IMR-90 (cell line): Measurements from ENCODE around the gene SPRED3. TPM values are rescaled to one million over a fixed set of nuclear protein-coding genes. Genes with fewer than 3 reads are reported as not detected.

ENCODE experiments used
- ATAC-seq: fragments of 200-7000 bp; cut with Tn5 transposase; 2 replicates; pipeline ENCODE4 v1.9.1; 2020; ENCODE audit warnings: low read depth, mild to moderate bottlenecking, moderate library complexity
- BruUV-seq: library from RNA; stranded (reverse); fragments of 400-500 nt; replicated peaks from 2 replicates; lab custom pipeline; 2021; lab: Mats Ljungman, UMichigan
- CTCF ChIA-PET: fragments of 300-600 bp; formaldehyde crosslinking; extraction: SDS; loops from one replicate; lab custom pipeline; 2021; ENCODE audit warnings: antibody characterized with exemption; lab: Yijun Ruan, JAX
- POLR2A ChIA-PET: fragments of 300-600 bp; sonication (Branson Sonifier 250); formaldehyde crosslinking; loops from one replicate; lab custom pipeline; 2022; ENCODE audit warnings: antibody characterized with exemption; ENCODE audit not compliant: unreplicated experiment; lab: Charles Lee
- DNase-seq: peaks from one replicate; pipeline ENCODE4 v3.0.0; 2013
- H2AFZ ChIP-seq: replicated peaks from 2 replicates; pipeline ENCODE3; 2013; ENCODE audit warnings: low read length, mild to moderate bottlenecking; ENCODE audit not compliant: poor library complexity
- H2AK5ac ChIP-seq: 2 replicates; pipeline ENCODE4 v1.6.1; 2013; ENCODE audit warnings: low read depth, low read length, inconsistent platforms
- H2AK9ac ChIP-seq: replicated peaks from 2 replicates; pipeline ENCODE3; 2013; ENCODE audit warnings: mild to moderate bottlenecking, low read depth, low read length, moderate library complexity; ENCODE audit not compliant: poor library complexity
- H2BK120ac ChIP-seq: 2 replicates; pipeline ENCODE4 v1.6.1; 2013; ENCODE audit warnings: low read depth, low read length, inconsistent platforms
- H2BK15ac ChIP-seq: 3 replicates; pipeline ENCODE4 v1.6.1; 2013; ENCODE audit warnings: low read depth, low read length, inconsistent platforms
- H2BK20ac ChIP-seq: 2 replicates; pipeline ENCODE4 v1.6.1; 2013; ENCODE audit warnings: low read depth, mild to moderate bottlenecking, inconsistent platforms, low read length, moderate library complexity
- H2BK5ac ChIP-seq: 2 replicates; pipeline ENCODE4 v1.6.1; 2013; ENCODE audit warnings: mild to moderate bottlenecking, low read depth, low read length, inconsistent platforms; ENCODE audit not compliant: poor library complexity, severe bottlenecking
- H3K14ac ChIP-seq: replicated peaks from 2 replicates; pipeline ENCODE4 v1.6.1; 2013; ENCODE audit warnings: low read depth, low read length, inconsistent platforms
- H3K18ac ChIP-seq: 2 replicates; pipeline ENCODE4 v1.6.1; 2013; ENCODE audit warnings: low read depth, low read length, control low read depth
- H3K23ac ChIP-seq: 2 replicates; pipeline ENCODE4 v1.6.1; 2013; ENCODE audit warnings: low read depth, low read length, inconsistent platforms
- H3K27ac ChIP-seq: 2 replicates; pipeline ENCODE4 v1.5.1; 2013; ENCODE audit warnings: mild to moderate bottlenecking, control low read depth, low read length; ENCODE audit not compliant: insufficient read depth
- H3K27me3 ChIP-seq: 2 replicates; pipeline ENCODE4 v1.6.1; 2013; ENCODE audit warnings: low read length; ENCODE audit not compliant: control insufficient read depth, insufficient read depth
- H3K36me3 ChIP-seq: 2 replicates; pipeline ENCODE4 v1.6.1; 2013; ENCODE audit warnings: low read length, mixed read lengths; ENCODE audit not compliant: control insufficient read depth, insufficient read depth
- H3K4ac ChIP-seq: 2 replicates; pipeline ENCODE4 v1.6.1; 2013; ENCODE audit warnings: low read depth, low read length, inconsistent platforms
- H3K4me1 ChIP-seq: 2 replicates; pipeline ENCODE4 v1.6.1; 2013; ENCODE audit warnings: low read length, mixed read lengths; ENCODE audit not compliant: control insufficient read depth, insufficient read depth
- H3K4me2 ChIP-seq: 2 replicates; pipeline ENCODE4 v1.6.1; 2013; ENCODE audit warnings: low read depth, mild to moderate bottlenecking, control low read depth, low read length, moderate library complexity
- H3K4me3 ChIP-seq: 2 replicates; pipeline ENCODE4 v1.5.1; 2013; ENCODE audit warnings: low read depth, mild to moderate bottlenecking, control low read depth, low read length, moderate library complexity; ENCODE audit not compliant: insufficient read depth
- H3K56ac ChIP-seq: 2 replicates; pipeline ENCODE4 v1.6.1; 2013; ENCODE audit warnings: low read length, inconsistent platforms; ENCODE audit not compliant: insufficient read depth; ENCODE audit errors: extremely low read depth
- H3K79me1 ChIP-seq, 2 experiments: 2 replicates each; pipeline ENCODE4 v1.6.1; 2013; ENCODE audit warnings: low read length in 2 of 2, inconsistent platforms in 1 of 2, low read depth in 1 of 2
- H3K9ac ChIP-seq: 2 replicates; pipeline ENCODE4 v1.6.1; 2013; ENCODE audit warnings: low read depth, low read length, control low read depth
- H3K9me1 ChIP-seq: 2 replicates; pipeline ENCODE4 v1.6.1; 2013; ENCODE audit warnings: low read length, inconsistent platforms; ENCODE audit not compliant: insufficient read depth
- H3K9me3 ChIP-seq: 2 replicates; pipeline ENCODE4 v1.6.1; 2013; ENCODE audit warnings: low read length; ENCODE audit not compliant: control insufficient read depth, insufficient read depth
- H4K20me1 ChIP-seq: 2 replicates; pipeline ENCODE4 v1.6.1; 2013; ENCODE audit warnings: low read length, inconsistent platforms; ENCODE audit not compliant: insufficient read depth
- H4K5ac ChIP-seq: 2 replicates; pipeline ENCODE4 v1.6.1; 2013; ENCODE audit warnings: mild to moderate bottlenecking, low read depth, low read length, control low read depth
- H4K8ac ChIP-seq, 2 experiments: 2 replicates each; pipeline ENCODE4 v1.6.1; 2013; ENCODE audit warnings: low read depth in 2 of 2, low read length in 2 of 2, control low read depth in 1 of 2, inconsistent platforms in 1 of 2
- H4K91ac ChIP-seq: 2 replicates; pipeline ENCODE4 v1.6.1; 2013; ENCODE audit warnings: low read depth, low read length, inconsistent platforms; ENCODE audit not compliant: insufficient read depth
- BHLHE40 ChIP-seq: fragments of 150-350 bp; IDR thresholded peaks from 2 replicates; pipeline ENCODE4 v1.6.1; 2016; ENCODE audit warnings: mild to moderate bottlenecking, low read depth, low read length
- CTCF ChIP-seq: conservative IDR thresholded peaks from 2 replicates; pipeline ENCODE4 v1.5.1; 2012; ENCODE audit warnings: mild to moderate bottlenecking, low read depth, low read length, improper control_type of control experiment
- MXI1 ChIP-seq: IDR thresholded peaks from 2 replicates; pipeline ENCODE4 v1.6.1; 2012; ENCODE audit warnings: low read depth, mild to moderate bottlenecking, low read length, moderate library complexity, borderline replicate concordance
- POLR2A ChIP-seq: IDR thresholded peaks from 2 replicates; pipeline ENCODE4 v1.6.1; 2012; ENCODE audit warnings: mild to moderate bottlenecking, low read depth, low read length
- SMC3 ChIP-seq: fragments of 150-350 bp; IDR thresholded peaks from 2 replicates; pipeline ENCODE4 v1.6.1; 2016; ENCODE audit warnings: low read depth, mild to moderate bottlenecking, antibody characterized with exemption, low read length, moderate library complexity
- WGBS, 2 experiments: methylation state at CpG; one replicate each; pipeline versions ENCODE4 v1.1.5 to v1.1.7; 2013; ENCODE audit warnings: missing lambda C conversion rate in 2 of 2; ENCODE audit not compliant: insufficient read length in 1 of 2; ENCODE audit errors: extremely low coverage in 2 of 2; 5-methylcytosine and 5-hydroxymethylcytosine counted together
- dilution Hi-C: fragments of 300-500 bp; cut with HindIII; formaldehyde crosslinking; loops from one replicate; pipeline ENCODE4 v1.14.3; 2018; ENCODE audit warnings: low sequenced_read_pairs; ENCODE audit not compliant: unreplicated experiment
- in situ Hi-C: fragments of 300-500 bp; cut with MboI; formaldehyde crosslinking; loops from 3 replicates; pipeline ENCODE4 v1.14.3; 2019; ENCODE audit warnings: low sequenced_read_pairs, inconsistent platforms, mixed read lengths
- intact Hi-C: fragments of 100-400 bp; cut with micrococcal nuclease; formaldehyde crosslinking; loops from 2 replicates; pipeline ENCODE4 v1.10.0; 2022
- polyA plus RNA-seq, 3 experiments: library from polyadenylated mRNA; depleted of rRNA; stranded (reverse); fragments of >200 nt; gene quantifications; 2 replicates each; pipeline ENCODE4 v1.2.3, GENCODE V29; 2012; ENCODE audit warnings: low replicate concordance in 1 of 3
- total RNA-seq: library from RNA; depleted of rRNA; stranded (reverse); fragments of >200 nt; gene quantifications from 2 replicates; pipeline ENCODE4 v1.2.3, GENCODE V29; 2012

The SPRED3 gene
- total and polyA plus RNA-seq, 2 of the 4 experiments (the other 2 are of a cell fraction): 0.90 to 7.9 TPM

GRCh38 chr19:38437295-38437694, 48.8 kb downstream of the SPRED3 start:
- no peak overlapping the region for H3K23ac ChIP-seq
- no peak overlapping the region for H3K14ac ChIP-seq
- peaks cover 17% of the 10 kb centered on the region for H3K27me3 ChIP-seq
- no peak for DNase-seq
- H4K91ac ChIP-seq: no peak overlapping the region
- H3K4me3 ChIP-seq: no peak overlapping the region
- no peak overlapping the region for H3K4ac ChIP-seq
- no peak overlapping the region for H3K4me2 ChIP-seq
- no peaks in the 10 kb centered on the region for H3K36me3 ChIP-seq
- no peaks in the 10 kb centered on the region for H4K20me1 ChIP-seq
- H3K18ac ChIP-seq: no peak overlapping the region
- H2BK120ac ChIP-seq: no peak overlapping the region
- H3K27ac ChIP-seq: no peak overlapping the region
- no peak overlapping the region for H4K8ac ChIP-seq
- ATAC-seq: no peak
- no peak overlapping the region for H2BK15ac ChIP-seq
- ChIA-PET POLR2A (no interaction called here), CTCF (no interaction called here)
- no peak overlapping the region for H4K5ac ChIP-seq
- H3K4me1 ChIP-seq: no peaks in the 10 kb centered on the region
- no peak overlapping the region for H3K9ac ChIP-seq
- intact Hi-C loops (no loop called here), in situ Hi-C loops (no loop called here), dilution Hi-C loops (no loop called here)
- no peak overlapping the region for H2BK5ac ChIP-seq
- H3K79me1 ChIP-seq: no peaks in the 10 kb centered on the region
- H2AFZ ChIP-seq: no peak overlapping the region
- WGBS, 2 experiments: 100% methylated on average over 2 of the region's 6 CpGs; no CpG with 5 or more reads in 1 of the 2 experiments
- no peaks in the 10 kb centered on the region for H3K9me3 ChIP-seq
- TF ChIP-seq CTCF: no peak
- no peak for TF ChIP-seq BHLHE40
- TF ChIP-seq POLR2A: no peak
- no peak for TF ChIP-seq SMC3
- TF ChIP-seq MXI1: no peak
- H3K56ac ChIP-seq: no peak overlapping the region
- H3K9me1 ChIP-seq: no peaks in the 10 kb centered on the region
- BruUV-seq: no TSS peak
- no peak overlapping the region for H2AK5ac ChIP-seq
- no peak overlapping the region for H2BK20ac ChIP-seq
- H2AK9ac ChIP-seq: no peak overlapping the region
